ENCODE results near the gene C1QTNF5. TPM values are rescaled to one million over a fixed set of nuclear protein-coding genes. Genes with fewer than 3 reads are reported as not detected.

Gene C1QTNF5
- total RNA-seq, 1 experiment from 2014 or later, result not detected

- Histone ChIP-seq H3K36me3 (ENCODE audit: control insufficient read depth, insufficient read depth, low read length) (no peaks in the 10 kb centered on the region), H3K4me1 (ENCODE audit: control insufficient read depth, insufficient read depth, low read length) (peaks cover 11% of the 10 kb centered on the region), H3K27me3 (ENCODE audit: control insufficient read depth, insufficient read depth, low read length) (no peaks in the 10 kb centered on the region), H3K27ac (ENCODE audit: low read length) (no peak overlapping the region), H3K4me3 (ENCODE audit: low read depth in 2 of 2, low read length in 2 of 2) (peak overlapping the region; percentile 56 to 86), H3K9me3 (ENCODE audit: control insufficient read depth, insufficient read depth, low read depth, low read length) (no peaks in the 10 kb centered on the region)
- CTCF ChIA-PET, result interaction anchor here (0.7 to 1.6 kb wide), 4 partner anchors 8 to 94 kb away, joined by 3 to 7 read pairs (median 4); no protein-coding TSS in a partner anchor
- POLR2A ChIA-PET, result interaction anchor here (1.0 kb wide), 1 partner anchor 274 kb away, joined by 3 read pairs; the partner anchor contains the start of gene C2CD2L
- TF ChIP-seq CTCF (IDR thresholded peaks at IDR 0.05) (no peak), POLR2AphosphoS5 (IDR thresholded peaks at IDR 0.05; ENCODE audit: low read depth, low read length) (no peak), SIN3A (IDR thresholded peaks at IDR 0.05; ENCODE audit: borderline replicate concordance, insufficient read depth, low read depth, low read length) (no peak), REST (IDR thresholded peaks at IDR 0.05; ENCODE audit: insufficient read depth in 1 of 2, low read depth in 2 of 2, low read length in 1 of 2) (no peak), TCF7L2 (IDR thresholded peaks at IDR 0.05; ENCODE audit: low read depth, low read length) (no peak)
- BruUV-seq (replicated peaks), result no TSS peak
- no peak for ATAC-seq
- intact Hi-C loops (cut with micrococcal nuclease; ENCODE audit: unreplicated experiment), result loop anchor here (5.0 kb wide), 1 partner anchor 91 kb away; no protein-coding TSS in a partner anchor
- no peak for DNase-seq (ENCODE audit: low read depth, low spot score)
- in situ Hi-C loops (cut with HindIII; ENCODE audit: low pct_unique_long_range_greater_than_20kb, low sequenced_read_pairs), result no loop called here
Observed at GRCh38 chr11:119380827-119381180, 40.1 kb upstream of the C1QTNF5 start.

GRCh38 chr11:119380160-119380826 is 39.6 kb upstream of the C1QTNF5 start:
- DNase-seq (ENCODE audit: low read depth, low spot score), result no peak
- intact Hi-C loops (cut with micrococcal nuclease; ENCODE audit: unreplicated experiment), result loop anchor here (5.0 kb wide), 1 partner anchor 92 kb away; no protein-coding TSS in a partner anchor
- in situ Hi-C loops (cut with HindIII; ENCODE audit: low pct_unique_long_range_greater_than_20kb, low sequenced_read_pairs), result no loop called here
- Histone ChIP-seq H3K27ac (ENCODE audit: low read length) (no peak overlapping the region), H3K27me3 (ENCODE audit: control insufficient read depth, insufficient read depth, low read length) (no peaks in the 10 kb centered on the region), H3K4me1 (ENCODE audit: control insufficient read depth, insufficient read depth, low read length) (peaks cover 11% of the 10 kb centered on the region), H3K9me3 (ENCODE audit: control insufficient read depth, insufficient read depth, low read depth, low read length) (no peaks in the 10 kb centered on the region), H3K4me3 (ENCODE audit: low read depth in 2 of 2, low read length in 2 of 2) (no peak overlapping the region), H3K36me3 (ENCODE audit: control insufficient read depth, insufficient read depth, low read length) (no peaks in the 10 kb centered on the region)
- CTCF ChIA-PET, result interaction anchor here (0.6 to 1.6 kb wide), 5 partner anchors 7 to 117 kb away, joined by 3 to 7 read pairs (median 4); no protein-coding TSS in a partner anchor
- POLR2A ChIA-PET, result no interaction called here
- no peak for ATAC-seq
- no TSS peak for BruUV-seq (replicated peaks)
- TF ChIP-seq TCF7L2 (IDR thresholded peaks at IDR 0.05; ENCODE audit: low read depth, low read length) (no peak), CTCF (IDR thresholded peaks at IDR 0.05) (no peak), REST (IDR thresholded peaks at IDR 0.05; ENCODE audit: insufficient read depth in 1 of 2, low read depth in 2 of 2, low read length in 1 of 2) (no peak), SIN3A (IDR thresholded peaks at IDR 0.05; ENCODE audit: borderline replicate concordance, insufficient read depth, low read depth, low read length) (no peak), POLR2AphosphoS5 (IDR thresholded peaks at IDR 0.05; ENCODE audit: low read depth, low read length) (no peak)
